NCI-H1105 (cell line): ENCODE results near the gene FIBCD1.
"Not testable (repeated sequence)": the region's sequence is repeated elsewhere in the genome, so short reads cannot be mapped to it uniquely, and the experiment has no call there.

Experiments used
- DNase-seq: peaks from one replicate; lab custom pipeline; 2025; lab: John Stamatoyannopoulos, UW

The FIBCD1 gene

DNA sequence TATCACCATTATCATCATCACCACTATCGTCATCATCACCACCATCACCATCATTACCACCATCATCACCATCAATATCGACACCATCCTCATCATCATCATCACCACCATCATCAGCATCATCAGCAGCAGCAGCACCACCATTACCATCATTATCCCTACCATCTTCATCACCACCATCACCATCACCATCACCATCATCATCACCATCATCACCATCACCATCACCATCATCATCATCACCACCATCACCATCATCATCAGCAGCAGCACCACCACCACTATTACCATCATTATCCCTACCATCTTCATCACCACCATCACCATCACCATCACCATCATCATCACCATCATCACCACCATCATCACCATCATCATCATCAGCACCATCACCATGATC is 15.9 kb upstream of the FIBCD1 start:
- not testable (repeated sequence) for DNase-seq

DNA sequence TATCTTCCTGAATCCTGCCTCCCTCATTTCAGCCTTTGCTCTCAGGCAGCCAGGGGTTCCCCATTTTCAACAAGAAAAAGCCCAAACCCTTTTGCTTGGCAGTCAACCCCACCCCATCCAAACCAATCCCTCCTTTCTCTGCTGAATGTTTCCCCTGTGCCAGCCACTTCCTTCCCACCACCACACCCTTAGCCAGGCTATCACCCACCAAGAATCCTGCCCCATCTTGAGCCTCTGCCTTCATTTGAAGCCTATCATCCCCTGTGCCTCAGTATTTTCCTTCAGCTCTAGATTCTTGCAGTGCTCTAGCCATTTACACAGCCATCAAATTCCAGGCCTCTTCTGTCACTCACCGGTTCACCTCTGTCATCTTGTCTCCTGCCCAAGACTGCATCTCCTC is 15.3 kb upstream of the FIBCD1 start:
- no peak for DNase-seq

DNA sequence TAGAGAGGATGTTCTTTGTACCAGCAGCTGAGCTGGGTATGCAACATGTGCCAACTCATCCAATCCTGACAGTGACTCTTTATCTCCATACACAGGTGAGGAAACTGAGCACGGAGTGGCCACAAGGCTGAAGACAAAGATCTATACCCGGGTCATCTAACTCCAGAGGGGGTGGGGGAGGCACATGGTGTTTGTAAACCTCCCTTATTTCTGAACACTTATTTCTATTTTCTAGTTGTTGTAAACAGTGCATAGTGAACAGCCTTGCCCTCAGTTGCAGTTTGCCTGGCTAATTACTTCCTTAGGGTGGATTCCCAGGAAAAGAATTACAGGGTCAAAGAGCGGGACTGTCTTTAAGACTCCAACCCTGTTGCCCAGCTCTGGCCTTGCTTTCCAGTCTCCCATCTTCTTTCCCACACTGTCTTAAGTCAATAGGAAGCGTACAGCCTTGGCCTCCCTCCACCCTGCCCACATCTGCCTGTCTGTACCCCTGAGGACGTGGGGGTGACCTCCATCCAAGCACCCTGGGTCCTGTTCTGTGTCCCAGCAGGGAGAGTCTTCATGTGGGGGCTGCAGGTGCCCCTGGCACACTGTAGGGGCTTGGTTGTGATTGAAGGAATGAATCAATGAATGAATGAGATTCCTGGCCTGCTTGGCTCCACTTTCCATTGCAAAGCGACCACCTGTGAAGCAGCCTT is 13.2 kb upstream of the FIBCD1 start:
- no peak for DNase-seq

DNA sequence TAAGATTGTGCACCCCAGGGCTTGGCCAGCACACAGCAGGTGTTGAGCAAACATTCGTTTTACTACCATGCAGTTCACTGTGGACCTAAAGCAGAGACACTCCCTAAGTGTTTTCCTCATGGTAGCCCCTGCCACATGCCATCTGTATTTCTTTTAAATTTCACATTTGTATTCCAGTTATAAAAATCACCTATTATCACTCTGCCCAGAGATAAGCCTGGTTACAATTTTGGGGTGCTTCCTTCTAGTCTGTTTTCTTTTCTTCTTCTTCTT is 10.9 kb upstream of the FIBCD1 start:
- no peak for DNase-seq

DNA sequence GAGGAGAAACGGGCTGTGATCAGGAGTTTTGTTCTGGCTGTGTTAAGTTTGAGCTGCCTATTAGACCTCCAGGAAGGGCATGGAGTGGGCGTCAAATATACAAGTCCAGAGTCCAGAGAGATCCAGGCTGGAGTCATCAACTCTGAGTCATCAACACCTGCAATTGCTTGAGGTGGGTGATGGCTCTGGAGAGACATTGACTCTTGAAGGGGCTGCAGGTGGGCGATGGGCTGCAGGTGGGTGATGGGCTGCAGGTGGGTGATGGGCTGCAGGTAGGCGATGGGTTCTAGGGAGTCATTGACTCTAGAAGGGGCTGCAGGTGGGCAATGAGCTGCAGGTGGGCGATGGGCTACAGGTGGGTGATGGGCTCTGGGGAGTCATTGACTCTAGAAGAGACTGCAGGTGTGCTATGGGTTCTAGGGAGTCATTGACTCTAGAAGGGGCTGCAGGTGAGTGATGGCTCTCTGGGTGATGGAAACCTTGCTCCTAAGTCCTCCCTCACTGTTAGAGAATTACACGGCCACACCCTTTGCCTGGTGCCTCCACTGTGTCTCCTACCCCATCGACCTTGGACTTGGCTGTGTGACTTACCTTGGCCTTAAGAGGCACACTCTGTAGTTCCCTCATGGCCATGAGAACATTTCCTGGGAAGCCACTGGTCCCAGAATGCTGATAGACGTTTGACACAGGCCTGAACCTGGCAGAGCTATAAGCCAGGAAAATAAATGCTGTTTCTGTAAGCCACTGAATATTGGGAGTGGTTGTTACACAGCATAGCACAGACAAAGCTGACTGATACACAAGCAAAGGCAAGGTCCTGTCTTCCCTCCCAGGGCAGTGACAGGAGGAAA is 10.4 kb upstream of the FIBCD1 start:
- DNase-seq, result no peak

DNA sequence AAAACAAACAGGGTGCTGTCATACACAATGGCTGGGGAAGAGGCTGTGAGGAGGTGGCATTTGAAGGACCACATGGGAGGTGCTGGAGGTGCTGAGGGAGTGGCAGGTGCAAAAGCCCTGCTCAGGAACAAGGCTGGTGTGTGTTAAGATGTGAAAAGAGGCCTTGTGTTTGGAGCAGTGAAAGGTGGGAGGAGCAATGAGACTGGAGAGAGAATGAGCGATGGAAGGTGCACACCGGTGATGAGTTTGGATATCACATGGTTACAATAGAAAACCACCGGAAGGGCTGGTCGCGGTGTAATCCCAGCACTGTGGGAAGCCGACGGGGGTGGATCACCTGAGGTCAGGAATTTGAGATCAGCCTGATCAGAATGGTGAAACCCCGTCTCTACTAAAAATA is 9.2 kb upstream of the FIBCD1 start:
- no peak for DNase-seq

DNA sequence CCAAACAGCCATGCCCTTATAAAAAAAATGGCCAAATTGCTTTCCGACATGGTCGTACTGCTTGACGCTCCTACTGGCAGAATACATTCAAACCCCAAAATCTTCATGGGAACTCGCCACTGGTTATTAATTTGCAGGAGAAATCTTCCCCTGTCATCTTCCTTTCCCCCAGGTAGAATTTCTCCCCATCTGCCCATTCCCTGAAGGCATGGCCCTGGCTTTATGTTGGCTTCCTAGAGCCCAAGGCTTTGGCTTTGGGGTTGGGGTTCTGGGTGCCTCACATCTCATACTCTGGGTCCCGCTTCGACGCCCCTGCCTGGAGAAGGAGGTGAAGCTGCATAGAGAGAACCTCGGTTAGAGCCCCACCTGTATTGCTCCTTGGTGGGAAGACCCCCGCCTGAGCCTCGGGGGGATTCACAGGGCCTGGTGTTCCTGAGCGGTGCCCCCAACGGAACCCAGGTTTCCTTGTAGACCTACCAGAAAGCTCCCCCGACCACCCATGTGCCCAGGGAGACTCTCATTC is 8.6 kb upstream of the FIBCD1 start:
- no peak for DNase-seq

DNA sequence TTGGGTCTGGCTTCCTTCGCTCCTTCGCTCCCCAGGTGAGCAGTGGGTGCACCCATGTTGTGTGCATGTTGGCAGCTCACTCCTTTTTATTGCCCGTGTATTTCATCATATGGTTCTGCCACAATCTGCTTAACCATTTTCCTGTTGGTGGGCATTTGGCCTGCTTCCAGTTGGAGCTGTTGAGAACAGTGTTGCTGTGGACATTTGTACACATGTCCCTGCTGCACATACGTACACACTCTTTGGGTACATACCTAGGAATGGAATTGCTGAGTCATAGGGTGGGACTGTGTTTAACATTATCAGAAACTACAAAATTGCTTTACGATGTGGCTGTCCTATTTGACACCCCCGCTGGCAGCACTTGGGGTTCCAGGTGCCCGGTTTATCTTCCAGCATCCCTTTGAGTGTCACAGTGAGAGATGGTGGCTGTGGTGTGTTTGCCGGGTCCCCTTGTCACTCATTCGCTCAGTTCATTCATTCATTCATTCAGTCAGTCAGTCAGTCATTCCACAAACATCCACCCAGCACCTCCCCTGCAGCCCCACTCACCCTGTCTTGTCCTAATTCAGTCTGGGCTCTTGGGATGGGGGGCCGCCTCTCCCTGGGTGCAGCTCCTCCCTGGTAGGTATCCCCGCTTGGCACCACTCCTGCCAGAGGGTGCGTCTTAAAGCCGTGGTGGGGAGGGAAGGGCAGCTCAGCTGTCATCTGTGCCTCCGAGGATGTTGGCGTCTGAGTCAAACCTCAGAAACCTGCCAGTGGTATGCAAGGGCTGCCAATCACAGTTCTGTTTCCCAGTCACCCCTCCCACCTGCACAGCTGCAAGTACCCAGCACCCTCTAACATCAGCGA is 7.9 kb upstream of the FIBCD1 start:
- DNase-seq, result no peak

DNA sequence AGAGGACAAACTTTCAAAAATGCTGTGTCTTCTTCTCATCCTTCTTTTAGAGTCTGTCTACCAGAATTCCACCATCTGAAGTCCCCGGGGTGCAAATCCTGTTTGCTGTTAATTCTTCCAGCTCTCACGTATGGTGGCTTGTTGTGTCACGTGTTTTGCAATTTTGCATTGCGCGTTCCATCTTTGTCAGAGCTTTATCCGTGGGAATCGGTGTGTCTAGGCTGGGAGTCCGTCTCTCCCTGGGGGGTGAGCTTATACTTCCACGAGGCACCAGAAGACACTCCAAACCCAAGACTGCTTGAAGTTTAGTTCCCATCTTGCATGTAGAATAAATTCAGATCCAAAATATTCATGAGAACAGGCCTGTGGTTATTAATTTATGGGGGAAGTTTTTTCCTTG is 6.1 kb upstream of the FIBCD1 start:
- no peak for DNase-seq

DNA sequence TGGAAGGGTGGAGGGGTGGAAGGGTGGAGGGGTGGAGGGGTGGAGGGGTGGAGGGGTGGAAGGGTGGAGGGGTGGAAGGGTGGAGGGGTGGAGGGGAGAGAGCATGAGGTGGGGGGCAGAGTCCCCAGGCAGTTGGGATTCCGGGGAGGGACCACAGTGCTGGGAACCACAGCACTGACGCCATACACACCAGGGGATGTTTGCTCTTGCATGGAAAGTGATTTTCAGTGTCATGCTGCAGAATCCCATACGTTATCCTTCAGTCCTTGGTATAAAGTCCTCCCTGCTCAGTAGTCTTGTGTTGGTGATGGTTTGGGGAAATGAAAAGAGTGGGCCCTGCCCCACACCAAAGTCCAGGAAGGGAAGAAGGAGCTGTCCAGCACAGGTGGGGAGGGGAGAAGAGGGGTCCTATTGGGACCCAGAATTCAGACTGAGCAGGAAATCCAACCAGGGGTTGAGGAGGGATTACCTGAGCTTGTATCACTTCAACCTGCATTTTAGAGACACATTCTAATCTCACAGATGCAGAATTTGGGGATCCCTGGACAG is 5.5 kb upstream of the FIBCD1 start:
- no peak for DNase-seq

DNA sequence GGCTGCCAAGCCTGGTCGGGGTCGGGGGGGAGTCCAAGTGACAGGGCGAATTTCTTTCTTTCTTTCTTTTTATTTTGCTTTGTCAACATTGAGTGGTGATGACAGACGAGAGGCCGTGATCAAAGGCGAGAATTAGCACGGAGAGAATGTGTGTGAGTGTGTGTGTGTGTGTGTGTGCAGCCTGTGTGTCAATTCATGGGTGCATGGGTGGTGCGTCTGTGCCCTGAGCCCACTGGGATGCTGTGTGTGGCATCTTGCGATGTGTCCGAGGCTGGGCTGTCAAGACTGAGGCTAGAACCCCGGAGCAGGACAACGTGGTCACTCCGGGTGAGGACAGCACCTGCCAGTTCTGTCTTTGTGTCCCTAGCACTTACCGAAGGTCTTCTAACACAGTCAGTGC is 4.7 kb upstream of the FIBCD1 start:
- no peak for DNase-seq

DNA sequence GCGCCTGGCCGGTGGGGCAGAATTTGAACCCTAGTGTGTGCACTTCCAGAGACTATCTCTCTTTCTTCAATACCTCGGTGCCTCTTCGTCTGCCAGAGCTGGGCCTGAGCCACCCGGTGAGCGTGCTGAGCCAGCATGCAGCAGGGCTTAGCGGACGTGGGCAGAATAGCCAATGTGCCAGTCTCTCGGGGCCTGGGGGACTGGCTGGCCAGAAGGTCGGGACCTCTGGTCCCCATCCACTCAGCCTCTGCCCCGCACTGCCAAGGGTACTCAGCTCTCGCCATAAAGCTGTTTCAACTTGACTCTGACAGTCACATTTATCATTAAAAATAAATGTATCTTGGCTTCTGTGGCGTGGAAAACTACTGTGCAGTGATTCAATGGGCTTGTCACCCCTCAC is 4.2 kb upstream of the FIBCD1 start:
- no peak for DNase-seq

DNA sequence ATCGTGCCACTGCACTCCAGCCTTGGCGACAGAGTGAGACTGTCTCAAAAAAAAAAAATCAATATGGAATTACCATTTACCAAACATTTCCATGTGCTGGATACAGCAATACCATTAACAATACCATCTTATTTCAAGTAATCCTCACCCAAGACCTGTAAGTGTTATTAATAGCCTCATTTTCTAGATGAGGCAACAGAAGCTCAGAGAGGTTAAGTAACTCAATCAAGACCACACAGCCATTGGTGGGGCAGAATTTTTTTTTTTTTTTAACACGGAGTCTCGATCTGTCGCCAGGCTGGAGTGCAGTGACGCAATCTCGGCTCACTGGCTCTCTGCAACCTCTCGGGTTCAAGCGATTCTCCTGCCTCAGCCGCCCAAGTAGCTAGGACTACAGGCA is 3.6 kb upstream of the FIBCD1 start:
- no peak for DNase-seq

DNA sequence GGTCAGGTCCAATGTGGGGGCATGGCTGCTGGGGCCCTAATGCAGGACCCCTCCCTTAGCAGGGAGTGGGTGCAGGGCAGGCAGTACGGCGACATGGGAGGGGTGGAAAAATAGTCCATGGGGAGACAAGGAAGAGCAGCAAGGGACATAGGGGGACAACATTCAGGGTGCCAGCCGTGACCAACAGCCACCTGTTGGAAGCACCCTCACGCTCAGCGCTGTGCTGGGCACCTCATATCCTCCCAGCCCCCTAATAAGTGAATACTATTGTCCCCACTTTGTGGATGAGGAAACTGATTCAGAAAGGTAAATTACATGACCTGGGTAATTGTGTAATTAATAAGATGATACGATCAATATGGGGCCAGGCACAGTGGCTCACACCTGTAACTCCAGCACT is 3.0 kb upstream of the FIBCD1 start:
- no peak for DNase-seq

DNA sequence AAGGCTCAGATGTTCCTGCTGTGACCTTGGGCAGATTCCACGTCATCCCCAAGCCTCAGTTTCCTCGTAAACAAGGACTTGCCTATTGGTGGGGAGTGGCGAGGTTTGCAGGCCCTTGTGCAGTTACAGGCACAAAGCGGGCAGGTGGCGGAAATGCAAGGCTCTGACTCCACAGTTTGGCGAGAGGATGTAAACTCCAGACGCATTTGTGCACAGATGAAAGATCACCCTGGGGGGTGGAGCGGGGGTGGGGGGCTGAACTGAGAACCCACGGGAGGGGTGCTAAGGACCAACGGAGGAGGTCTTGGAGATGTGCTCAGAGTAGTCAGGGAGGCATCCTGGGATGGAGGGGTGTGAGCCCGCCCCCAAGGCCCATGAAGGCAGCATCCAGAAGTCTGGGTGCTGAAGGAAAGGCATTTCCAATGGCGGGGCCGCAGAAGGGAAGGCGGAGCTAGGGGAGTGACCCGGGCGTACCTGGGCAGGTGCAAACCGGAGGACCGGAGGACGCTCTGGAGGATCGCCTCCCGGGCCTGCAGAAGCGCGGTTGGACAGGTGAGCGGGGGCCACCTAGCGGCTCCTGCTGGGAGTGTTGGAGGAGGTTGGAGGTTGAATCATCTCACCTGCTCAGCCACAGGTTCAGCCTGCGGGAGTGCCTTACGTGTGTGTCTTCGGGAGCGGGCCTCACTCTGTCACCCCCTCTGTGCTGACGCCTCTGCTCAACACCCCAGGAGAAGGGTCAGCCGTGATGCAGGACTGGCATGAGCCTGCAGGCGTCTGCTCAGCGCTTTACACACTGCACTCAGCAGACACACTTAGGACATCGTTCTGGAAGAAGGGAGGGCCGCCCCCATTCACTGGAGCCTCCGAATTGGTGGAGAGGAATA is 1.9 kb upstream of the FIBCD1 start:
- DNase-seq, result peak; percentile 80

DNA sequence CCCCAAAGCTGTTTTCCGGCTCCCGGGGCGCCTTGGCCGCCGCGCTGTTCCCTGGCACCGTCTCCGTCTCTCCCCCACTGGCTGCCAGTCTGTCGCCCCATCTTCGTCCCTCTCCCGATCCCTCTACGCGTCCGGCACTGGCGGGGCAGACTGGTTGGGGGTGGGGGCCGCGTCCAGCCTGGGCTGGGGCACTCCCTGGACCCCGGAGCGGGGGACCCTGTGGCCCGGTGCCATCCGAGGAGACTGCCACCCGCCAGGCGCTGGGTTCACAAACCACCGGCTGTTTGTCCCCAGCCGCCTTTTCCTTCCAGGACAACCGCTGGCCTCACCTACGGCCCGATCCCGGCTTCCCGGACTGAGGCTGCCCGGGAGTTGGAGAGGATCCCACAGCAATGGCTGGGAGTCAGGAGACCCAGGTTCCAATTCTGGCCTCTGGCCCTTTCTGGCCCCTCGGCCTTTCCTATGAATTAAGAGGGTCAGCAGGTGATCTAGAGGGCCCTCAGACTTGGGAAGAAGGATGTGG is 1.0 kb upstream of the FIBCD1 start:
- DNase-seq, result no peak

DNA sequence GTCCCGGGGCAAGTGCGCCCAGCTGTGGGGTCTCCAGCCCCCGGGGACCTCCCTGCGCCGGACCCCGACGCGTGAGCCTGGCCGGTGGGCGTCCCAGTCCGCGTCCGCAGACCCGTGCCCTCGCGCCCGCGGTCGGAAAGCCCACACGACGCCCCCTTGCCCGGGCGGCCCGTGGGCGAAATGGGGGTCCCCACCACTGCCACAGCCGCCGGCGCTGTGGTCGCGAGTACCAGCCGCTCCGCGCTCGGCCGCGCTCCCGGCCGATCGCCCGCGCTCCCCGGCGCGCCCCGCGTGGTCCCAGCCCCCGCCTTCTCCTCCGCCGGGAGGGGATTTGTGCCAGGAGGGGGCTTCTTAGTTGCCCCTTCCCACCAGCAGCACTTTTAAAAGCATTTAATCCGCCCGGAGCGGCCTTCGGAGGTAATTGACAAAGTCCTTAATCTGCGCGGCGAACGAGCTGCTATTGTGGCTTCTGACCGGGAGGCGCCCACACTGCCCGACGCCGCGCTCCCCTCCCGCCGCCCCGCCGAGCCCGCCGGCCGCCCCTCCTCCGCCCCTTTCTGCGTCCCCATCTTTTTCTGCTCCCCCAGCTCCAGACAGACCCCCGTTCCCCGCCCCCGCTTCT is 469 bp upstream of the FIBCD1 start:
- no peak for DNase-seq

DNA sequence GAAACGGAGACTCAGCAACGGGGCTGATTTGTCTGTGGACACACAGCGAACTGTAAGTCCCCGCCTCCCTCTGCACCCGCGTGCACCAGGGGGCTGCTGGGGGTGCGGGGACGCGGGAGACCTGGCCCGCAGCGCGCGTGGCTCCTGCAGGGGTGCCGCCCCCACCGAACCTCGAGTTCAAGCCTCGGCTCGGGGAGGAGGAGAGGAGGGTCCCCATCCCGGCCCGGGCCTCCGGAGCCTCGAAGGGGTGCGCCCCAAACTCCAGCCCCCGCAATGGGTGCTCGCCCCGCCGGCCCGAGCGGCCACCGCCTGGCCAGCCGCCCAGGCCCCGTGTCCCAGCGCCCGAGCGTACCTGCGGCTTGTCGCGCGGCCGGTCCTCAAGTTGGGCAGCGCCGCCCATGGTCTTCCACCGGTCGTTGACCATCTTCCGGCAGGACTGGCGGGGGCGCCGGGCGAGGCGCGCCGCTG is 829 bp downstream of the FIBCD1 start:
- no peak for DNase-seq

DNA sequence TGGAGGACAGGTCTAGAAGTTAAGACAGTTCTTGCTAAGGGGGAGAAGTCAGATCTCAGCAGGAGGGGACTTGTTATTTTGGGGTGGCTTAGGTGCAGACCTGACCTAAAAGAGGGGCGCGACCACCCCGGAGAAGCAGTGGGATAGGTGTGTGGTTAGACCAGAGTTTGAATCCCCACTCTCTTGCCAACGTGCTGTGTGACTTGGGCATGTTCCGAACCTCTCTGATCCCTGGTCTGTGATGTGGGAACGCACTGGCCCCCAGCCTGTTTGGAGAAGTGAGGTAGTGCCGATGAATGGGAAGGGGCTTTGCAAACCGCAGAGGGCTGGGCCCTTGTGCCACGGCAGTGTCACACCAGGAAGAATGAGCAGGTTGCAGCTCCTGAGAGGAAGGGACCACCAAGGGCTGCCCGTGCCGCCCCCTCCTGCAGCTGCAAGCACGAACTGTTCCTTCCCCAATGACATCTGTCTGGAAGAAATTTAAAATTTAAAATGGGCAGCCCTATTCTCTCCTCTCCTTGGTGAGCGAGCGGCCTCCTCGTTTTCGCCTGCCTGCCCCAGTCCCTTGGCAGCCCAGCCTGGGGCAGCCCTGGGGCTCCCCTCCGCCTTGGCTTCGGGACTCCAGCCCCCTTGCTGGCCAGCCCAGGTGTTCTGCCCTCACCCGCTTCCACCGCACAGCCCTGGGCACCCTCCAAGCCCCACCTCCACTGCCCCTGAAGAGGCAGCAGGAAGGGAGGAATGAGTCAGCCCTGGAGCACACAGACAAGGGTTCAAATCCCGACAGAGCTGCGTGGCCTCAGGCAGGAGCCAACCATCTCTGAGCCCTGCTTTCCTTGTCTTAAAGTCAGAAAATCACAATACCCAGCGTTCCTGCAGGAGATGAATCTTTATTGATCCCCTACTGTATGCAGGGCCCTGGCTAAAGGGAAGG is 1.6 kb downstream of the FIBCD1 start:
- DNase-seq, result no peak
